Myocyte (in vitro differentiated cells): ENCODE data around the gene IPO7. TPM values are rescaled to one million over a fixed set of nuclear protein-coding genes. Genes with fewer than 3 reads are reported as not detected.
"Not testable (repeated sequence)": the region's sequence is repeated elsewhere in the genome, so short reads cannot be mapped to it uniquely, and the experiment has no call there.

Source experiments
- DNase-seq: peaks from one replicate; pipeline ENCODE4 v3.0.0-alpha.2; 2012; ENCODE audit warnings: low read depth
- total RNA-seq: library from RNA; depleted of rRNA; stranded (reverse); fragments of >200 nt; gene quantifications from 2 replicates; pipeline ENCODE4 v1.2.3, GENCODE V29; 2014

The IPO7 gene
- total RNA-seq, 1 donor from 2014 or later = 183 TPM

DNA sequence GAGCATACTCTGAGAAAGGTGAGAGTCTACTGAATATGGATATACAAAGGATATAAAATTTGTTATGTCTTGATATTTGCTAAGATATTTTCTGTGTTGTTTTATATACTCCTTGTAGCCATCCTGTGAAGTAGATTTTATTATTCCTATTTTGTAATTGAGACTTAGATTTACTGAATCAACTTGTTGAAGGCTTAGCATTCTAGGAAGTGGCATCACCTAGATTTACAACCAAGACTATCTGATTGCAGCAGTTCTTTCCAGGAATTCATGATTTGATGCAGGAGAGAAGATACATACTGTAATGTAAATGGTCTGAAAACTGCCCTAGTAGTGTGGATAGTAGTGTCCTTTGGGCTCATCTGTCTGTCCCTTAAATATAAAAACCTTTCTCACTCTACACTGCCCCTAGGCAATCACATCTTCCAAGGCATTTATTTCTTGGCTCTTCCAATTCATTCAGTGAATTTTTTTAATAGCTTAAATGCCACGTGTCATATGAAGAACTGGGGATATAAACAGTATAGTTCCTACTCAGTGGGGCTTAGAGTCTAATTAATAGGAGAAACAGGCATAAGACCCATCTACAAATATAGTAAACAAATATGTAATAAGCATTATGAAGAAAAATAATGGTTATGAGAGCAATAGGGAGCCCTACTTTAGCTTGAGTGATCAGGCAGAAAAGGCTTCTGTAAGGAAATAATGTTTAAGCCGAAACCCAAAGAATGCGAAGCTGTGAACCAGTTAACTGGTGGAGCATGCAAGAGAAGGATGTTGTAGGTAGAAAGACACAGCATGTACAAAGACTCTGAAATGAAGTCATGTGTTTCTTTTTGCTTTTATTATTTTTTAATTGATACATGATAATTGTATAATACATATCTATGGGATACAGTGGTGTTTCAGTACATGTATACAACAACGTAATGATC is 13.6 kb downstream of the IPO7 start:
- no peak for DNase-seq

DNA sequence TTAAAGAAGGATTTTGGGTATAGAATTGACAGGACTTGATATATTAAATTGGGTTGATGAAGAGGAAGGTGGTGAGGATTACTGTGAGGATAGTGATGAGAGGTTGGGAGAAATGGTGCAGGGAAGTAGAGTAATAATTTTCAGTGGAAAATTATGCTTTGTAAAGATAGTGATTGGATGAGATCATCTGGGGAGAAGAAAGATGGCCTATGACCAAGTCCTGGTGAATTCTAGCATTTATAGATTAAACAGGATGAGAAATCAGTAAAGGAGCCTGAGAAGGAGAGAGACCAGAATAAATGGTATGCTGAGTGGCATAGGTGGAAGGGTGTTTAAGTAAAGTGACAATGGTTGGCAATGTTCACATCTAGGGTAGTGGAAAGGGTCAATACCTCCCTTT is 15.0 kb downstream of the IPO7 start:
- no peak for DNase-seq

GRCh38 chr11:9401884-9402283 is 17.4 kb downstream of the IPO7 start:
- DNase-seq = not testable (repeated sequence)

GRCh38 chr11:9428706-9429105 is 44.3 kb downstream of the IPO7 start:
- no peak for DNase-seq

GRCh38 chr11:9438611-9439010 is 54.2 kb downstream of the IPO7 start:
- DNase-seq = no peak

- DNase-seq = no peak
Observed at GRCh38 chr11:9446230-9446629, 61.8 kb downstream of the IPO7 start.

DNA sequence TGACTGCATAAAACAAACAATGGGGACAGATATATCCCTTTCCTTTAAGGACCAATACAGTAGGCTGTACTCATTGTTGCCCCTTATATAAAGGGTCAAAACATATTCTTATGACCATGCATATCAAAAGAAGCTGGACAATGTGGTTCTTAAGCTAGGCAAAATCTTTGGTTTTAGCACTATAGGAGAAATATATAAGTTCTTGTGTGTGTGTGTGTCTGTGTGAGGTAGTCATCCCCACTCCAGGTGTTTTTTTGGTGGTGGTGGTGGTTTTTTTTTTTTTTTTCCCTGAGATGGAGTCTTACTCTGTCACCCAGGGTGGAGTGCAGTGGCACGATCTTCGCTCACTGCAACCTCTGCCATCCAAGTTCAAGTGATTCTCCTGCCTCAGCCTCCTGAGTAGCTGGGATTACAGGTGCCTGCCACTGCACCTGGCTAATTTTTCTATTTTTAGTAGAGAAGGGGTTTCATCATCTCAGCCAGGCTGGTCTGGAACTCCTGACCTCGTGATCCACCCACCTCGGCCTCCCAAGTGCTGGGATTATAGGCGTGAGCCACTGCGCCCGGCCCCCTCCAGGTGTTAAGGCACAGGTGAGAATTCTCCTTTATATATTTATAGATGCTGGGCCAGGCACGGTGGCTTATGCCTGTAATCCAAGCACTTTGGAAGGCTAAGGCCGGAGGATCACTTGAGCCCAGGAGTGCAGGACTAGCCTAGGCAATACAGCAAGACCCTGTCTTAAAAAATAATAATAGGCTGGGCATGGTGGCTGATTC is 64.3 kb downstream of the IPO7 start:
- no peak for DNase-seq

DNA sequence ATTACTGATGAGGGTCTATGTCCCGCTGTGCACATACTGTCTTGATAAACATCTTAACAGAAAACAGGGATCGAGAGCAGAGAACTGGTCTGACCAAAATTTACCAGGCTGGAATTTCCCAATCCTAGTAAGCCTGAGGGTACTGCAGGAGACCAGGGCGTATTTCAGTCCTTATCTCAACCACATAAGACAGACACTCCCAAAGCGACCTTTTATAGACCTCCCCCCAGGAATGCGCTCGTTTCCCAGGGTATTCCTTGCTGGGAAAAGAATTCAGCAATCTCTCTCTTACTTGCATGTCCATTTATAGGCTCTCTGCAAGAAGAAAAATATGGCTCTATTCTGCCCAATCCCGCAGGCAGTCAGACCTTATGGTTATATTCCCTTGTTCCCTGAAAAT is 67.6 kb downstream of the IPO7 start:
- not testable (repeated sequence) for DNase-seq

- no peak for DNase-seq
Observed at GRCh38 chr11:9455722-9456121, 71.3 kb downstream of the IPO7 start.

- DNase-seq = peak; percentile 82
Observed at GRCh38 chr11:9459667-9460321, 75.3 kb downstream of the IPO7 start.

GRCh38 chr11:9460322-9461062 is 76.0 kb downstream of the IPO7 start, which contains the start of gene ZNF143:
ZNF143 (plus strand) TSS chr11:9461012; CDS start chr11:9471309, 10,297 bp downstream.
- DNase-seq = peak; percentile 100

GRCh38 chr11:9461063-9461759 is 76.8 kb downstream of the IPO7 start:
- DNase-seq = peak; percentile 96

- DNase-seq = peak; percentile 32
Observed at GRCh38 chr11:9461760-9462134, 77.3 kb downstream of the IPO7 start.

GRCh38 chr11:9462172-9462799 is 77.8 kb downstream of the IPO7 start:
- no peak for DNase-seq

DNA sequence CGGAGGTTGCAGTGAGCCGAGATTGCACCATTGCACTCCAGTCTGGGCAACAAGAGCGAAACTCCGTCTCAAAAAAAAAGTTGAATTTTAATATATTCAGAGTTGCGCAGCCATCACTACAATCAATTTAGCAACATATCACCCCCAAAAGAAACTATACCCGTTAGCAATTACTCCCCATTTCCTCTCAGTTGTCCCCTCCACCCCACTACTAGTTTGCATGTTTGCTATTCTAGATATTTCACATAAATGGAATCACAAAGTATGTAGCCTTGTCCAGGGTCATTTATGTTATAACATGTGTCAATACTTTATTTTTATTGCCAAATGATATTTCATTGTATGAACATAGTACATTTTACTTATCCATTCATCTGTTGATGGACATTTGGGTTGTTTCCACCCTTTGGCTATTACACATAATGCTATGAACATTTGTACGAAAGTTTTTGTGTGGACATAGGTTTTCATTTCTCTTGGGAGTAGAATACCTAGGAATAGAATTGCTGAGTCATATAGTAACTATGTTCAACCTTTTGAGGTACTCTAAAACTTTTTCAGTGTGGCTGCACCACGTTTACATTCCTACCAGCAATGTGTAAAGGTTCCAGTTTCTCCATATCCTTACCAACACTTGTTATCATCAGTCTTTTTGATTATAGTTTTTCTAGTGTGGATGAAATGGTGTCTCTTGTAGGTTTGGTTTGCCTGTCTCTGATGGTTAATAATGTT is 78.5 kb downstream of the IPO7 start:
- DNase-seq = no peak

DNA sequence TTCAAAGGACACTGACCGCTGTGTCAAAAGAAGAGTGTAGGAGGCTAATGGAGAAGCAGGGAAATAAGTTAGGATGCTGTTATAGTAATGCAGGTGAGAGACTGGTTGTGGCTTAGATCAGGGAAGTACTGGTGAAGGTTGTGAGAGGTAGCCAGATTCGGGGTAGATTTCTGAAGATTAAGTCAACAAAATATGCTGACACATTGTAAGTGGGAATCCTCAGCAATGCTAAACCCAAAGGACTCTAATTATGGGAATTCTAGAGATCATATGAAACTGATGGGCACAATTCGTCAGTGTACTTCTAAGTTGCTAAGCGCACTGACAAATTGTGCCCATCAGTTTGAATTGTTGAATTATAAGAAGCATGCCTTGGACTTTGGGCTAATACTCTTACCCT is 86.3 kb downstream of the IPO7 start:
- DNase-seq = no peak

DNA sequence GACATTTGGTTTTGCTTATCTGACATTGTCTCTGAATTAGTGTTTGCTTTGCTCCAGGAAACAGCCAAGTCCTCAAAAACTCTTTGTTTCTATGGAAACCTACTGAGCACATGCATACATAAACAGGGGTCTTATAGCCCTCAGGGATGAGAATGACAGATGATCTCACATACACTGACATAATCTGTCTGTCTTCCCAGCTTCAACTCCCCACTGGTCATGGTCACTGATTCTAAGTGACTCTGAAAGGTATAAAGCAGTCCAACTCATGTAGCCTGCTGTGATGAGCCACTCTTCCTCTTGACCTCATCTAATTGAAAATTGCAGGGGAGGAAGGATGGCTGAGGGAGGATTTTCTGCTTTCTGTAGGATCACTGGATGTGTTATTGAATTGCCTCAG is 89.0 kb downstream of the IPO7 start:
- DNase-seq = no peak

DNA sequence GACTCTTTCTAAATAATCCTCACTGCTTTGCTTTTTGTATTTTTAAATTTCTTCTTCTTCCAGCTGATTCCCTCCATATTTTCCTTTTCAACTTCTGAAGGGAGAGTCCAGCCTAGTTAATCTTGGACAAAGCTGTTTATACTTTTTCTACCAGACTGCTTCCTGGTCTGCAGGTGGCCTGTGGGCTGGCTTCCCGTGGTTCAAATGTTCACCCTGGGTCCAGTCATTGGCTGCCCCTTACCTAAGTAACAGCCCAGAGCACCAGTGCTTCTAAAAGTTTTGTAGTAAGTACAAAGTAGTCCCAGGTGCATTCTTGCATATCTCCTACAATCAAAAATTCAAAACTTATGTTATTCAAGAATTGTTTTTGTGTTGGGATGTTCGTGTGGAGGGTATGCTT is 95.4 kb downstream of the IPO7 start:
- DNase-seq = no peak

- peak; percentile 21 for DNase-seq
Observed at GRCh38 chr11:9489080-9489765, 104.8 kb downstream of the IPO7 start.
